VCaP (cell line): ENCODE results near the gene STX11.

Experiments used
- H3K27ac ChIP-seq: fragments of 450-650 bp; 2 replicates; pipeline ENCODE4 v1.5.1; 2017
- CTCF ChIP-seq: fragments of 450-650 bp; conservative IDR thresholded peaks from 2 replicates; pipeline ENCODE4 v1.5.1; 2017; ENCODE audit warnings: mild to moderate bottlenecking, moderate library complexity

STX11 gene

GRCh38 chr6:144143106-144143505 is 7.2 kb upstream of the STX11 start:
- no peak overlapping the region for H3K27ac ChIP-seq
- no peak for TF ChIP-seq CTCF

- no peak overlapping the region for H3K27ac ChIP-seq
- no peak for TF ChIP-seq CTCF
These were observed 6.4 kb upstream of the STX11 start for GRCh38 chr6:144143878-144144277.

- no peak overlapping the region for H3K27ac ChIP-seq
- no peak for TF ChIP-seq CTCF
These were observed 5.3 kb upstream of the STX11 start for GRCh38 chr6:144144996-144145395.

GRCh38 chr6:144145541-144145940 is 4.8 kb upstream of the STX11 start:
- TF ChIP-seq CTCF, result no peak

GRCh38 chr6:144148886-144149285 is 1.4 kb upstream of the STX11 start:
- no peak overlapping the region for H3K27ac ChIP-seq
- TF ChIP-seq CTCF, result no peak

More at GRCh38 chr6:144145541-144145940, 4.8 kb upstream of the STX11 start:
- no peak overlapping the region for H3K27ac ChIP-seq

GRCh38 chr6:144149558-144149893 is 791 bp upstream of the STX11 start:
- TF ChIP-seq CTCF, result no peak
- H3K27ac ChIP-seq, result no peak overlapping the region

- H3K27ac ChIP-seq, result peak overlapping the region; percentile 46; the same call in 1 of the 2 replicates
- TF ChIP-seq CTCF, result peak; percentile 54; the same call in 1 of the 2 replicates
These were observed 667 bp downstream of the STX11 start for GRCh38 chr6:144150710-144151657.
